ENCODE measurements around the gene RGL2.

- TF ChIP-seq CTCF (IDR thresholded peaks at IDR 0.05 in 8 of 11, conservative IDR thresholded peaks at IDR 0.05 in 3 of 11) (no peak), POLR2A (IDR thresholded peaks at IDR 0.05) (no peak)
These were observed 1.3 kb downstream of the RGL2 start for GRCh38 chr6:33297406-33297955.

Data from spleen (tissue), 7 donors.